Ishikawa (cell line): ENCODE data around the gene HS3ST4.

ENCODE experiments used
- CEBPB ChIP-seq: IDR thresholded peaks from 2 replicates; pipeline ENCODE4 v1.6.1; 2012
- CREB1 ChIP-seq: IDR thresholded peaks from 2 replicates; pipeline ENCODE4 v1.6.1; 2012; ENCODE audit warnings: low read depth
- EGR1 ChIP-seq: IDR thresholded peaks from 2 replicates; pipeline ENCODE4 v1.6.1; 2012
- EP300 ChIP-seq: IDR thresholded peaks from 2 replicates; pipeline ENCODE4 v1.6.1; 2012; ENCODE audit warnings: borderline replicate concordance
- NFIC ChIP-seq: IDR thresholded peaks from 2 replicates; pipeline ENCODE4 v1.6.1; 2012
- RAD21 ChIP-seq: IDR thresholded peaks from 2 replicates; pipeline ENCODE4 v1.6.1; 2012; ENCODE audit warnings: low read depth
- TAF1 ChIP-seq: IDR thresholded peaks from 2 replicates; pipeline ENCODE4 v1.6.1; 2012; ENCODE audit warnings: low read depth, mild to moderate bottlenecking
- TCF12 ChIP-seq: IDR thresholded peaks from 2 replicates; pipeline ENCODE4 v1.6.1; 2012; ENCODE audit warnings: low read depth
- TEAD4 ChIP-seq: IDR thresholded peaks from 2 replicates; pipeline ENCODE4 v1.6.1; 2012
- YY1 ChIP-seq: IDR thresholded peaks from 2 replicates; pipeline ENCODE4 v1.6.1; 2012; ENCODE audit warnings: low read depth
- ZBTB7A ChIP-seq: IDR thresholded peaks from 2 replicates; pipeline ENCODE4 v1.6.1; 2012; ENCODE audit warnings: low read depth
- TF ChIP-seq, protein P1 (sequence below): IDR thresholded peaks from 2 replicates; pipeline ENCODE4 v1.6.1; 2012; ENCODE audit warnings: low read depth, mild to moderate bottlenecking
- TF ChIP-seq, protein P2 (sequence below): IDR thresholded peaks from 2 replicates; pipeline ENCODE4 v1.6.1; 2012

DNA sequence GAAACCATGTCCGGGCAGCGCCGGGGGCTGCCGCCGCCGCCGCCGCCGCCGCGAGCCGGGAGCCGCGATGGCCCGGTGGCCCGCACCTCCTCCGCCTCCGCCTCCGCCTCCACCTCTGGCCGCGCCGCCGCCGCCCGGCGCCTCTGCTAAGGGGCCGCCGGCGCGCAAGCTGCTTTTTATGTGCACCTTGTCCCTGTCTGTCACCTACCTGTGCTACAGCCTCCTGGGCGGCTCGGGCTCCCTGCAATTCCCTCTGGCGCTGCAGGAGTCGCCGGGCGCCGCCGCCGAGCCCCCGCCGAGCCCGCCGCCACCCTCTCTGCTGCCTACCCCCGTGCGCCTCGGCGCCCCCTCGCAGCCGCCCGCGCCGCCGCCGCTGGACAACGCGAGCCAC lies 587 bp downstream of the HS3ST4 start:
- TF ChIP-seq, protein P1, sequence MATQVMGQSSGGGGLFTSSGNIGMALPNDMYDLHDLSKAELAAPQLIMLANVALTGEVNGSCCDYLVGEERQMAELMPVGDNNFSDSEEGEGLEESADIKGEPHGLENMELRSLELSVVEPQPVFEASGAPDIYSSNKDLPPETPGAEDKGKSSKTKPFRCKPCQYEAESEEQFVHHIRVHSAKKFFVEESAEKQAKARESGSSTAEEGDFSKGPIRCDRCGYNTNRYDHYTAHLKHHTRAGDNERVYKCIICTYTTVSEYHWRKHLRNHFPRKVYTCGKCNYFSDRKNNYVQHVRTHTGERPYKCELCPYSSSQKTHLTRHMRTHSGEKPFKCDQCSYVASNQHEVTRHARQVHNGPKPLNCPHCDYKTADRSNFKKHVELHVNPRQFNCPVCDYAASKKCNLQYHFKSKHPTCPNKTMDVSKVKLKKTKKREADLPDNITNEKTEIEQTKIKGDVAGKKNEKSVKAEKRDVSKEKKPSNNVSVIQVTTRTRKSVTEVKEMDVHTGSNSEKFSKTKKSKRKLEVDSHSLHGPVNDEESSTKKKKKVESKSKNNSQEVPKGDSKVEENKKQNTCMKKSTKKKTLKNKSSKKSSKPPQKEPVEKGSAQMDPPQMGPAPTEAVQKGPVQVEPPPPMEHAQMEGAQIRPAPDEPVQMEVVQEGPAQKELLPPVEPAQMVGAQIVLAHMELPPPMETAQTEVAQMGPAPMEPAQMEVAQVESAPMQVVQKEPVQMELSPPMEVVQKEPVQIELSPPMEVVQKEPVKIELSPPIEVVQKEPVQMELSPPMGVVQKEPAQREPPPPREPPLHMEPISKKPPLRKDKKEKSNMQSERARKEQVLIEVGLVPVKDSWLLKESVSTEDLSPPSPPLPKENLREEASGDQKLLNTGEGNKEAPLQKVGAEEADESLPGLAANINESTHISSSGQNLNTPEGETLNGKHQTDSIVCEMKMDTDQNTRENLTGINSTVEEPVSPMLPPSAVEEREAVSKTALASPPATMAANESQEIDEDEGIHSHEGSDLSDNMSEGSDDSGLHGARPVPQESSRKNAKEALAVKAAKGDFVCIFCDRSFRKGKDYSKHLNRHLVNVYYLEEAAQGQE = no peak
- TF ChIP-seq, protein P2, sequence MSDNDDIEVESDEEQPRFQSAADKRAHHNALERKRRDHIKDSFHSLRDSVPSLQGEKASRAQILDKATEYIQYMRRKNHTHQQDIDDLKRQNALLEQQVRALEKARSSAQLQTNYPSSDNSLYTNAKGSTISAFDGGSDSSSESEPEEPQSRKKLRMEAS = no peak
- TF ChIP-seq YY1 (no peak), CREB1 (no peak), TCF12 (no peak), RAD21 (no peak), TAF1 (no peak), EP300 (no peak), TEAD4 (no peak), NFIC (no peak), EGR1 (no peak), ZBTB7A (no peak), CEBPB (no peak)
